MG63 (cell line): Measurements from ENCODE around the gene METTL25. TPM values are rescaled to one million over a fixed set of nuclear protein-coding genes. Genes with fewer than 3 reads are reported as not detected.

Source experiments
- DNase-seq: peaks from one replicate; pipeline ENCODE4 v3.0.0-alpha.2; 2020
- H3K27me3 ChIP-seq: fragments of 250-450 bp; sonication (Bioruptor Pico); 2 replicates; pipeline ENCODE4 v1.5.1; 2020; ENCODE audit warnings: mild to moderate bottlenecking, moderate library complexity
- H3K36me3 ChIP-seq: fragments of 250-450 bp; sonication (Bioruptor Pico); 2 replicates; pipeline ENCODE4 v1.5.1; 2020; ENCODE audit warnings: mild to moderate bottlenecking, moderate library complexity
- H3K4me3 ChIP-seq: fragments of 250-450 bp; sonication (Bioruptor Pico); 2 replicates; pipeline ENCODE4 v1.5.1; 2020; ENCODE audit warnings: mild to moderate bottlenecking, moderate library complexity
- H3K9me3 ChIP-seq: fragments of 250-450 bp; sonication (Bioruptor Pico); 2 replicates; pipeline ENCODE4 v1.5.1; 2020; ENCODE audit warnings: mild to moderate bottlenecking, moderate library complexity
- total RNA-seq: library from RNA; depleted of rRNA; stranded (reverse); fragments of >200 nt; shearing (Covaris generic); gene quantifications from 2 replicates; pipeline ENCODE4 v1.2.3, GENCODE V29; 2014; ENCODE audit warnings: low replicate concordance

The METTL25 gene
- total RNA-seq, 1 experiment from 2014 or later, result 4.0 TPM

- H3K4me3 ChIP-seq, result no peak overlapping the region
- no peaks in the 10 kb centered on the region for H3K36me3 ChIP-seq
- DNase-seq, result no peak
- H3K27me3 ChIP-seq, result no peaks in the 10 kb centered on the region
- no peaks in the 10 kb centered on the region; the same call in 1 of the 2 replicates for H3K9me3 ChIP-seq
Observed at GRCh38 chr12:82375201-82375600, 16.9 kb downstream of the METTL25 start.

- H3K9me3 ChIP-seq, result no peaks in the 10 kb centered on the region; the same call in 1 of the 2 replicates
- no peaks in the 10 kb centered on the region for H3K27me3 ChIP-seq
- no peaks in the 10 kb centered on the region for H3K36me3 ChIP-seq
- H3K4me3 ChIP-seq, result no peak overlapping the region
- no peak for DNase-seq
Observed at GRCh38 chr12:82378997-82379396, 20.7 kb downstream of the METTL25 start.

- no peaks in the 10 kb centered on the region for H3K27me3 ChIP-seq
- no peaks in the 10 kb centered on the region for H3K9me3 ChIP-seq
- H3K4me3 ChIP-seq, result no peak overlapping the region
- no peak for DNase-seq
- no peaks in the 10 kb centered on the region for H3K36me3 ChIP-seq
Observed at GRCh38 chr12:82383930-82384552, 25.7 kb downstream of the METTL25 start.

- no peak overlapping the region for H3K4me3 ChIP-seq
- no peaks in the 10 kb centered on the region for H3K27me3 ChIP-seq
- no peak for DNase-seq
- no peaks in the 10 kb centered on the region for H3K9me3 ChIP-seq
- no peaks in the 10 kb centered on the region for H3K36me3 ChIP-seq
Observed at GRCh38 chr12:82398879-82399278, 40.5 kb downstream of the METTL25 start.

GRCh38 chr12:82400819-82401218 lies 42.5 kb downstream of the METTL25 start:
- Histone ChIP-seq H3K4me3 (no peak overlapping the region), H3K27me3 (no peaks in the 10 kb centered on the region), H3K36me3 (no peaks in the 10 kb centered on the region), H3K9me3 (no peaks in the 10 kb centered on the region)
- no peak for DNase-seq

GRCh38 chr12:82406651-82407050 lies 48.3 kb downstream of the METTL25 start:
- no peak for DNase-seq
- no peaks in the 10 kb centered on the region for H3K9me3 ChIP-seq
- H3K36me3 ChIP-seq, result no peaks in the 10 kb centered on the region
- H3K4me3 ChIP-seq, result no peak overlapping the region
- H3K27me3 ChIP-seq, result no peaks in the 10 kb centered on the region

GRCh38 chr12:82407481-82407880 lies 49.2 kb downstream of the METTL25 start:
- Histone ChIP-seq H3K27me3 (no peaks in the 10 kb centered on the region), H3K9me3 (no peaks in the 10 kb centered on the region), H3K4me3 (no peak overlapping the region), H3K36me3 (no peaks in the 10 kb centered on the region)
- DNase-seq, result no peak

- no peak overlapping the region for H3K4me3 ChIP-seq
- no peaks in the 10 kb centered on the region for H3K36me3 ChIP-seq
- no peak for DNase-seq
- H3K27me3 ChIP-seq, result no peaks in the 10 kb centered on the region
- no peaks in the 10 kb centered on the region for H3K9me3 ChIP-seq
Observed at GRCh38 chr12:82408844-82409243, 50.5 kb downstream of the METTL25 start.

- Histone ChIP-seq H3K27me3 (no peaks in the 10 kb centered on the region), H3K4me3 (no peak overlapping the region), H3K36me3 (no peaks in the 10 kb centered on the region), H3K9me3 (no peaks in the 10 kb centered on the region)
- no peak for DNase-seq
Observed at GRCh38 chr12:82411546-82412230, 53.4 kb downstream of the METTL25 start.

GRCh38 chr12:82412246-82412645 lies 53.9 kb downstream of the METTL25 start:
- H3K27me3 ChIP-seq, result no peaks in the 10 kb centered on the region
- no peaks in the 10 kb centered on the region for H3K36me3 ChIP-seq
- DNase-seq, result no peak
- H3K9me3 ChIP-seq, result no peaks in the 10 kb centered on the region
- no peak overlapping the region for H3K4me3 ChIP-seq

- DNase-seq, result no peak
- Histone ChIP-seq H3K9me3 (no peaks in the 10 kb centered on the region), H3K4me3 (no peak overlapping the region)
Observed at GRCh38 chr12:82414044-82414443, 55.7 kb downstream of the METTL25 start.

GRCh38 chr12:82414926-82415325 lies 56.6 kb downstream of the METTL25 start:
- H3K9me3 ChIP-seq, result no peaks in the 10 kb centered on the region
- no peaks in the 10 kb centered on the region for H3K27me3 ChIP-seq
- no peak overlapping the region for H3K4me3 ChIP-seq
- no peaks in the 10 kb centered on the region for H3K36me3 ChIP-seq
- DNase-seq, result no peak

More at GRCh38 chr12:82414044-82414443, 55.7 kb downstream of the METTL25 start:
- H3K27me3 ChIP-seq, result no peaks in the 10 kb centered on the region
- no peaks in the 10 kb centered on the region for H3K36me3 ChIP-seq

GRCh38 chr12:82415402-82415801 lies 57.1 kb downstream of the METTL25 start:
- no peak overlapping the region for H3K4me3 ChIP-seq
- H3K36me3 ChIP-seq, result no peaks in the 10 kb centered on the region
- DNase-seq, result no peak
- H3K27me3 ChIP-seq, result no peaks in the 10 kb centered on the region
- H3K9me3 ChIP-seq, result no peaks in the 10 kb centered on the region

- no peak for DNase-seq
- no peaks in the 10 kb centered on the region for H3K36me3 ChIP-seq
- H3K27me3 ChIP-seq, result no peaks in the 10 kb centered on the region
- no peaks in the 10 kb centered on the region for H3K9me3 ChIP-seq
- H3K4me3 ChIP-seq, result no peak overlapping the region
Observed at GRCh38 chr12:82425241-82425640, 66.9 kb downstream of the METTL25 start.

GRCh38 chr12:82426081-82426480 lies 67.8 kb downstream of the METTL25 start:
- Histone ChIP-seq H3K9me3 (no peaks in the 10 kb centered on the region), H3K36me3 (no peaks in the 10 kb centered on the region), H3K27me3 (no peaks in the 10 kb centered on the region), H3K4me3 (no peak overlapping the region)
- DNase-seq, result no peak

- Histone ChIP-seq H3K4me3 (no peak overlapping the region), H3K36me3 (no peaks in the 10 kb centered on the region), H3K9me3 (no peaks in the 10 kb centered on the region), H3K27me3 (no peaks in the 10 kb centered on the region)
- DNase-seq, result no peak
Observed at GRCh38 chr12:82426586-82426985, 68.3 kb downstream of the METTL25 start.

GRCh38 chr12:82430541-82431145 lies 72.3 kb downstream of the METTL25 start:
- Histone ChIP-seq H3K9me3 (no peaks in the 10 kb centered on the region), H3K36me3 (no peaks in the 10 kb centered on the region), H3K27me3 (no peaks in the 10 kb centered on the region), H3K4me3 (no peak overlapping the region)
- DNase-seq, result no peak
